Right lobe of liver (tissue), 4 donors: ENCODE data around the gene RAB31.

Experiments used
- CTCF ChIP-seq, 4 donors: fragments of 200-600 bp in 3 of 4; fragments of 450-650 bp in 1 of 4; IDR thresholded peaks; one replicate each; pipeline versions ENCODE4 v1.5.1 to v1.8.0; 2016 to 2022; ENCODE audit warnings: antibody characterized with exemption in 4 of 4, mild to moderate bottlenecking in 2 of 4
- POLR2A ChIP-seq: fragments of 450-650 bp; IDR thresholded peaks from one replicate; pipeline ENCODE4 v1.6.1; 2017; ENCODE audit warnings: antibody characterized with exemption, mild to moderate bottlenecking
- donor health status: DM: no; HTN: no; CAD: no.
- donor health status: DM: no; HTN: no; CAD: no.
- donor health status: DM: no; HTN: yes; CAD: no.

GRCh38 chr18:9764011-9764481, 55.9 kb downstream of the RAB31 start:
- TF ChIP-seq CTCF (IDR thresholded peaks at IDR 0.05) = no peak
- TF ChIP-seq POLR2A = no peak
